C1 segment of cervical spinal cord (tissue), 14 donors: Measurements from ENCODE around the gene WNT11.

Experiments used
- DNase-seq, 14 donors: peaks; one replicate each; lab custom pipeline; 2025; lab: John Stamatoyannopoulos, UW

WNT11 gene

DNA sequence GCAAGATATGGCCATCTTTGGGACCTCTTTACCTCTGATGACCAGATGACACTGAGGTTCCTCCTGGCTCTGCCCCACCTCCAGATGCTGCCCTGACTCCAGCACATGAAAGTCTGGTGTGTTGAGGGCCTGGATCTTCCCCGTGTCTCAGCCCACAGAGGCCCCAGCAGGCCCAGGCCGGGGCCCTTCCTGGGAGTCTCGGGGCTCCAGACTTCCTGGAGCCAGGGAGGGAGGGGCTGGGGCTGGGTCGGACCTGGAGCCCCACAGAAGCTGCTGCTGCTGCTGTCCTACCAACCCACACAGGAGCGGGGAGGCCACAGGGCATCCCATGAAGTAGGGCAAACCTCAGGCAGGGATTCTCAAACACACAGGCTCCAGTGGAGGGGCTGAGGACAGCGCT, 32.2 kb upstream of the WNT11 start:
- no peak for DNase-seq

DNA sequence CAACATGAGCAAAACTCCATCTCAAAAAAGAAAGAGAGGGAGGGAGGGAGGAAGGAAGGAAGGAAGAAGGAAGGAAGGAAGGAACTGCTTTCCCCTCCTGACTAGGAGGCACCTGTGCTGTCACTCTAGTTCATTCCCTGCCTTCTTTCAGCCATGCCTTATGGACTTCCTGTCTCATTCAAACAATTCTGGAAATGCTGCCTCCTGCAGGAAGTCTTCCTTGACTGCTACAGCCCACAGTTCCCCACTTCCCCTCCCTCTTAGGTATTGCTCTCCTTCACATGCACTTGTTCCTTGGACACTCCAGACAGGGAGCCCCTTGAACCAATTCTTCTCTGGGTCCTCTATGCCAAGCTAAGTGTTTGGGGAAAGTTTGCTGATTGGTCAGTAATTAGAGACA, 31.6 kb upstream of the WNT11 start:
- DNase-seq, result no peak

DNA sequence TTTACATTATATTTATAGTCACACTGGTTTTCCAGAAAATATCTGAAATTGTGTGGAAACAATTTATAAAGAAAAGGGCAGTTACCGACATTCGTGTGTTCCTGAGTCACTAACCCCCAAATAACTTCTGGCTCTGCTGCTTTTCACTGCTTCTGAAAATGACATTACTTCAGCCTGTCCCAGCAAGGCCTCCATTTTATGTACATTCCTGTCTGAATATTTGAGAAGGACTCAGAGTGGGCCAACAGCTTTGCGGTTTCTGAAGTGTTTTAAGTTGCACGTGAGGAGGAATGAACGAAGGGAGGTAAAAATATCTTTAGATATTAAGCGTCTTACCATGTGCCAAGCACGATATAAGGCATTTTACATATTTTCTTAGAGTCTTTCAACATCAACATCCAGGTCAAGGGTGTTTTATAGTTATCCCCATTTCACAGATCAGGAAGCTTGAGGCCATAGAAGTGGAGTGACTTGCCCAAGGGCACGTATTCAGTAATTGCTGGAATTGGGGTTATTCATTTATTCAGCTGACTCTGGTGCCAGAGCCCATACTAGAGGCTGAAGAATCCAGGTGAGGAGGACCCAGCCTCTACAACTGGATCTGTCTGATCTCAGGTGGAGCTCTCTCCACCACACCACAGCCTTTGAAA, 30.8 kb upstream of the WNT11 start:
- DNase-seq, result no peak

DNA sequence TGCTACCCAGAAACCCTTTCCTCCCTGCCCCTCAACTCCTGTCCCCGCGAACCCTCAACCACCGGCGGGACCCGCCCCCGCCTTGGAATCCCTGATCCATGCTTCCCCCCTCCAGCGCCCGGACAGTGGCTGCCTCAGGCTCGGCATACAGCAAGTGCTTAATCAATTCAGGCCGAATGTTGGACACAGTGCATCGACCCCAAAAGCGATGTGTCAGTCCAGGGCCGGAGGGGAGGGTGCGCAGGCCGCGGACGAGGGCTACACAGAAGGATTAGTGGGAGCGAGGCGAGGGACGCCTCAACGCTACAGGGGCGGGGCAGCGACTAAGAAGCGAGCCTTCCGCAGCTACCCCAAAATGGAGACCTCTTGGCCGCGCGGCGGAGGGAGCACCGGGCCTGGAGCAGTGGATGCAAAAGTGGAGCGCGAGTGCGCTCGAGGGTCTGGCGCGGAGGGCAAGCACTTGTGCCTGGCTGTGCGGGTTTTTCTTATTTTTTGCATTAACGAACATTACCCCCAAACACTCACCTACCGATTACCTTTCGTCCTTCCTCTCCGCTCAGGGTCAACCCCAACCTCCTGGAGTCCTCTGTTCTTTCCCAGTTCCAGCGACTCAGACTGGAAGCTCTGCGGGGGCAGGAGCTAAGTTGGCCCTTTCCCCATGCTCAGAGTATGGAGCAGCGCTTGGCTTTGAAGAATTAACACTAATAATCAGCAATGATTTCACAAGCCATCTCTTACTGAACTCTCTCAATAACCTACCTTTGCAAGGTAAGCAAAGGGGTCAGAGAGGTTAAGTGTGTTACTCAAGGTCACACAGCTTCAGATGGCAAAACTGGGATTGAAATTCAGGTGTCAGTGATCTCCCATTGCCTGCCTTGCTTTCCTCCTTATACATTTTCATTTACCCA, 30.0 kb upstream of the WNT11 start:
- DNase-seq, result peak in 8 of 14 donors; percentile 27 to 87 (median 79)

DNA sequence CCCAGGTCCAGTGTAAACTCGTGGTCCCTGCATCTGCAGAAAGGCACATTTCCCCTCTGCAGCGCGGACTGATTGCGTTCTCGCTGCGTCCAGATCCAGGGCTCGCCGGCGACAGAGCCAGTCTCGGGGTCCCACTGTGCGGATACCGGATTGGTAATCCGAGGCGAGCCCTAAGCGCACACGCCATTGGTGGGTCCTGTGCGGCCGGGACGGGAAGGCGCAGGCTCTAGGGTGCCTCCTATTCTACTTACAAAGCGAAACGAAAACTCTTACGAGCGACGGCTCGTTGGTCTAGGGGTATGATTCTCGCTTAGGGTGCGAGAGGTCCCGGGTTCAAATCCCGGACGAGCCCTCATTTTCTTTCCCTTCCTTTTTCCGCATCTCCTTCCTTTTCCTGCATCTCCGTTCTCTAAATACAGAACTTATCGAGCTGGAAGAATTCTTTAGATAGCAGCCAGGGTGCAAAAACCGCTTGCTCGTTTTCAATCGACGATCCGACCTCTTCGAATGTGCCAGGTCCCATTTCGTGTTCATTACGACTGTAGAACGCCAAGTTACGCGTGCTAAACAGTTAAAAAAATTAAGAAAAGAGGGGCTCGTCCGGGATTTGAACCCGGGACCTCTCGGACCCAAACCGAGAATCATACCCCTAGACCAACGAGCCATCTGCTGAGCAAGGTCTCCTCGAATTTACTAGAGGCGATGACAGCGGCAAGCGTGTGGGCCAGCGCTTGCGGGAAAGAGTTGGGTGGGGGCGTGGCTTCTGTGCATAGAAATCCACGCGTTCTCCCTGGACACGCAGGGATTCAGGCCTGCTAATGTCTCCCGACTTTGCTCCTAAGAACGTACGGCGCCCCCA, 29.2 kb upstream of the WNT11 start:
- DNase-seq, result peak; percentile 62 to 96 (median 88)

DNA sequence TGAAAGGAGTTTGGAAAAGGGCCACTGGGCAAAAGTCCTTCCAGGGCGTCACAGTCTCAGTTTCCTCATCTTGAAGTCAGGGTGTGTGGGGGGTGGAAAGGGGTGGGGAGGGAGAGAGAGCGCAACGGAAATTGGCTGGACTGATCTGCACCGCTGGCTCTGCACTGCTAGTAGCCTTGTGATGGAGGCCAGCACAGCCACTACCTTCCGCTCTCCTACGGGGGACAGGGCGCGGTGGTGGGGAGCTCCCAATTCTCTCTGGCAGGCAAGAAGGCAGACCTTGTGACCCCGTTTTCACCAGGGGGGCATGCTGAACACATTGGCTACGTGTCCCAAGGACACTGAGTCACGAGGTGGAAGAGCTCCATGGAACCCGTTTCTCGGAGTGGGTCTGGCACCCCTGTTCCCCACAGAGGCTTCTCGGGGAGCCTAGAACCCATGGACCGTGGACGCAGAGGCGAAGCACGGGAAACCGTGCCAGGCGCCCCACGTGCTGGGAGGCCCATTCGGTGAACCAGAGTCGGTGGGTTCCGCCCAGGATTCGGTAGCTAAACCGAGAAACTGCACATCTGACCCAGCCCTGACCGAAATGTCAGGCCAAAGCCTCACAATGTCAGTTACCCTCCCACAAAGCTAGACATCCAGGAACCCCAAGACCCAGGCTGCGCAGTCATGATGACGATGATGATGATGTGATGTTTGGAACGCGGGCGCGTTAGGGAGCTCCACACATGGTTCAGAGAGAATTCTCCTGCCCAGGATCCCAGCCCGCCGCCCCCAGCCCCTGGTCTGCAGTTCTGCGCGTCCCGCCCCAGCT, 28.3 kb upstream of the WNT11 start:
- peak in 10 of 14 donors; percentile 30 to 76 (median 60) for DNase-seq

DNA sequence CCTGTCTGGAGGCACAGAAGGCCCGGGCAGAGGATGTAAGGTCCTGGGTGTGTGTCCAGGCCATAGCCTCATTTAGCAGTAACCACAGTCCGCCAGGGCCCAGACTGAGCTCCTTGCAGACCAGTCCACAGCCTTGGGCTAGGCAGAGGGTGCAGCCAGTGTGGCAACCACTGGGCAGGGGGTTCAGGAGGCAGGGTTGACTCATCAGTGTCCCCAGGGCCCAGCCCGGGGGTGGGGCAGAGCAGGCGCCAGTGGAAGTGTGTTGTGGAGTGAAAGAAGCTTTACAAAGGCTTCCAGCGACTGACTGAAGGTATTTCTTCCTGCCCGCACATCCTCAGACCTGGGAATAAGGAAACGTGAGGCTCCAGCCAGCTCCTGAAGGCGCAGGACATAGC, 27.7 kb upstream of the WNT11 start:
- DNase-seq, result peak in 1 of 14 donors; percentile 41

DNA sequence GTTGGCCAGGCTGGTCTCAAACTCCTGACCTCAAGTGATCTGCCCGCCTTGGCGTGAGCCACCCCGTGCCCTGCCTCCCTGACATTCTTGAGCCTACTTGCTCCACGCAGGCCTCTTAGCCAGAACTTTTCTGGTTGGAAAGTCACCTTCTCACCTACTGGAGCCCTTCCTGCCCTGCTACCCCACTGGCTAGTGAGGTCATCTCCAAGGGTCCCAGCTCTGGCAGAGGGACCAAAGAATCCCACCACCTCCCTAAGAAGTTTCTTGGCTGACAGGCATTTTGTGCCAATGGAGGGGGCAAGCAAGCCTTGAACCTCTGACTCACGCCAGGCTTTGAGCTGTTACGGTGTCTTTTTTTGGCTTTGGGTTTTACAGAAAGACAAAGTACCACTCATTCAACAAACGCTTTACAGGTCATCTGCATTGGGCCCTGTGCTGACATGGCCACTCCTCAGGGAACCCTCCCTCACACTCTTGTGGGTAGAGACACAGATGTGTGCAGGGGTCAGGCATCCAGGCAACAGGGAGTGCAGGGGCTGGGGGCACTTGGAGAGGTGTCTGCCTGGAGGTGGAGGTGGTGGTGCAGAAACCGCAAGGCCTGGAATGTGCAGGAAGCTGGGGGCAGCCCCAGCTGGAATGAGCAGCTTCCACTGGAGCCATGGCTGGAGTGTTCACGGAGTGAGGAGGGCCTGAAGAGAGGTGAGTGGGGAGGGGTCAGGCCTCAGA, 27.1 kb upstream of the WNT11 start:
- no peak for DNase-seq

DNA sequence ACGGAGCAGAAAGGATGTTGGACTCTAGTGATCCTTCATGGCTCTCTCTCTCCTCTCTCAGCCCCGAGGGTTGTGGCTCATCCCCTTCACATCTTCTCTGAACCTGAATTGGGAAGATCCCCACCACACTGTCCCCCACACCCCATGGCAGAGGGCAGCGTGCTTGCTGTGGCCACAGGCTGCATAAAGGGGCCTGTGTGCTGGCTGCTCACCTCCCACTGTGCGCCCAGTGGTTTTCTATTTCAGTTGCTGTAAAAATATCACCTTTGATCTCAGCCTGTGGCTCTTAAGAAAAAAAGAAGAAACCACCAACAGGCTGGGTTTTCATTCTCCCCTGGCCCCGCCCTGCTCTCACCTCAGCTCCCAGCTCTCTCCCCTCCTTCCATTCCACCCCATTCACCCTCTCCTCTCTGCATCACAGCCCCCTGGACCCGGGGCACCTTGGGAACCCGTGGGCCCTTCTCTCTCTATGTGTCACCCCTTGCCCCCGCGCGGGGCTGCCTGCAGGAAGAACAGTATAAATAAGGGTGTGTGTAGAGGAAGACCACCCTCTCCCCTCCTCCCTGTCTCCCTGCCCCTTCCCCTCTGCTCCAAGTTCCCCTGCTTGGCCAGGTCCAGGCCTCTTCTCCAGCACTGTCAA, 25.8 kb upstream of the WNT11 start:
- no peak for DNase-seq

DNA sequence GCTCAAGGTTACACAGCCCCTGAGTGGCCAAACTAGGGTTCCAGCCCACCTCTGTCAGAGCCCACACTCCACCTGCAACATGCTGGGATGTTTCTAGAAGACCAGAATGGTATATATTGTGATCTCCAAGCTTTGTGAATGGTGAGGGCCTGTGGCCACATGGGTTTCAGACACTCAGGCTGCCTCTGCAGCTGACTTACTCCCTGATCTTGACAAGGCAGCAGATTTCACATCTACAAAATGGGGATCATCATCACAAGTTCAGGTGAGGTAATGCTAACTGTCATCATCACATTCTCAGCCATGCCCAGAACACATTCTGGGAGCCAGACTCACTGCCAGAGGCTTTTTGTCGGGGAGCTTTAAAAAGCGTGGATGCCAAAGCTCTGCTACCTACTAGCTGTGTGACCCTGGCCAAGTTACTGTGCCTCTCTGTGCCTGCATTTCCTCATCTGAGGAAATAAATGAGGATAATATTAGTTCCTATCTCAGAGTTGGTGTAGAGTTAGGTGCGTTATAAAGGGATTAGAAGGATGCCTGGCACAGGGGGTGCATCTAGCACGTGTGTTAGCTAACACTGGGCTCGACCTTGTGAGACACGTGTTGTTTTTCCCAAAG, 24.9 kb upstream of the WNT11 start:
- no peak for DNase-seq

DNA sequence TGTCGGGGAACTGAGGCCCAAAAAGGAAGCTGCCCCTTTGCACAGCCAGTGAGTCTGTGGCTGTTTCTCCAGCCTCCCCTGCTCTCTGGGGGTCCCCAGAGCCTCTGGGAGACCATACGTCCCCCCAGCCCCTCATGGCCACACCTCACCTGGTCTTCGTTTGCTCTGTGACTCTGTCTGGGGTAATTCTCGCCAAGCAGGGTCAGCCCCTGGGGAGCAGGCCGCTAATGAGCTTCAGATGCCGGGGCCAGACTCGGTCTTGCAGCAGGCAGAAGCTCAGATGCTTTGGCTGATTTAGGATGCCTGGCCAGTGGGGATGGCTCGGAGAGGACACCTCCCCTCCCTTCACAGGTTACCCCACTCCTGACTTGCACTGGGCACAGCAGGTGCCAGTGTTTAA, 24.1 kb upstream of the WNT11 start:
- no peak for DNase-seq

DNA sequence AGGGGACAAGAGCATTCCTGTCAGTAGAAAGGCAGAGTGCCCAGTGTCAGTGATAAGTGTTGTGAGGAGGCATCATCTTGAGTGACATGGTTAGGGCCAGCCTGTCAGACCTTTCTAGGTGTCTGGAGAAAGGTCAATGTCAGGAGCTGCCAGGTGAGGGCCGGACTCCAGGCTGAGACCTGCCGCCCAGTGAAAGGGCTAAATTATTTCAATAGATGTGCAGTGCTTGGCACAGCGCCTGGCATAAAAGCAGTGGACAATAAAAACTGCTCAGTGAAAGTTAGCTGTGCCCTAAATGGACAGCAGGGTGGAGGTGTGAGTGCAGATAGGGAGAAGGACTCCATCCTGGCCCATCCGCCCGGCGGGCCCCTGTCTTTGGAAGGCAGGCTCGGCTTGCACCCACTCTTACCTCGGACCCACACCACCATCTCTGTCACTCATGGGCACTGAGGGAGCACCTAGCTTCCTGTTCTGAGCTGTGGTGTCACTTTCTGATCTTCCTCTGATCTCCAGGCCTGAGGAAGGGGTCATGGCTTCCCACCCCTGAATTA, 23.5 kb upstream of the WNT11 start:
- no peak for DNase-seq

DNA sequence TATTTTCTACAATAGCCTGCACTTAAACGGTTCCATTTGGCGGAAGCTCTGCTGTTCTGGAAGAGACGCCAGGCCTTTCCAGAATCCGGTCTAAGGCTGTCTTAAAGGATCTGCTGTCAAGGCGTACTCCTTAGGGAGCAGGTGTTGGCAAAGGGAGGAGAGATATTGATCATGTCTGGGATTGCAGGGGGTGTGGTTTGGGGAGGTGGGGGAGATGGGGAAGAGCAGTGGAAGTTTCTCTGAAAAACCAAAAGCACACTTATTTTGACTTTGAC, 22.5 kb upstream of the WNT11 start:
- DNase-seq, result no peak

DNA sequence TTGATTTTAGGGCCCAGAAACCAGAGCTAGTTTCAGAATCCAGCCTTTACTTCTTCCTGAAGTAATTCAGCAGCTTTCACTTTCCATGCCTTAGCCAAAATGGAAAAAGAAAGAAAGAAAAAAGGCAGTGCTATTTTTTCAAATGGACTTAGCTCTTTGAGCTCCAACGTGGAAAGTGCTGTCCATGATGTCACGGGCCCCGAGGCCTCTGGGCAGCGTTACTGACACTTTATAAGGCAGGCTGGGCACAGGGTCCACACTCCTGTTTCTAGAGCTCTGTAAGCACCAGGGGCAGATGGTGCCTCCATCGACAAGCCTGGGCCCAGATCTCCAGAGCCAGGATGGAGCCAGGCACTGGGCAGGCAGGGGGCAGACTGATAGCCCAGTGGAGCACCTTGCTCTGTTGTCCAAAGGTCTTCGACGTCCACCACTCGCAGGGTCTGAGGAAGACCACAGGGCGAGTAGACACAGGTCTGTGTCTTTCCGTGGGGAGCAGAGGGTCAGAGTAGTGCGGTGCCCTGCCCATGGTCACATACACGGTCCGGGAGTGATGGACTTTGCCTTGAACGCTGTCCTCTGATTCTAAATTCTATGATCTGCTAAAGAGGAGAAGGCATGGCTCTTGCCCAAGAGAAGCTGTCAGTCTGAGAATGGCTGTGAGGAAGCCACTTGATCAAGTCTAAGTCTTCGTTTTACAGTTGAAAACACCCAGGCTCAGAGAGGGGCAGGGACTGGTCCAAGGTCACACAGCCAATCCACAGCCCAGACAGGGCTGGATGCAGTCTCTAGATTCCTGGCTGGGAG, 22.0 kb upstream of the WNT11 start:
- DNase-seq, result no peak

DNA sequence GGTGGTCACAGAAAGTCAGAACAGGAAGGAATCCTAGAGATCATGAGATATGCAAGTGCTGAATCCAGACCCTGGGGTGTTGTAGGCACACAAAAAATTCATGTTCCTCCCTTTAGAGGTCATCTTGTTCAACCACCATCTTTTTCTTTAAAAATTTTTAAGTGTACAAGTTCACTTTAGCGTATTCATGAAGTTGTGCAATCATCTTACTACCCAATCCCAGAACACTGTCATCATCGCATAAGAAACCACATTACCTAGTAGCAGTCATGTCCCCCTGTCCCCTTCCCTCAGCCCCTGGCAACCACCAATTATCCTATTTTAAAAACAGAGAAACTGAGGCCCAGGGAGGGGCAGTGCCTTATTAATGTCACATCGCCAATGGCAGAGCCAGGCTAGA, 20.3 kb upstream of the WNT11 start:
- DNase-seq, result no peak

DNA sequence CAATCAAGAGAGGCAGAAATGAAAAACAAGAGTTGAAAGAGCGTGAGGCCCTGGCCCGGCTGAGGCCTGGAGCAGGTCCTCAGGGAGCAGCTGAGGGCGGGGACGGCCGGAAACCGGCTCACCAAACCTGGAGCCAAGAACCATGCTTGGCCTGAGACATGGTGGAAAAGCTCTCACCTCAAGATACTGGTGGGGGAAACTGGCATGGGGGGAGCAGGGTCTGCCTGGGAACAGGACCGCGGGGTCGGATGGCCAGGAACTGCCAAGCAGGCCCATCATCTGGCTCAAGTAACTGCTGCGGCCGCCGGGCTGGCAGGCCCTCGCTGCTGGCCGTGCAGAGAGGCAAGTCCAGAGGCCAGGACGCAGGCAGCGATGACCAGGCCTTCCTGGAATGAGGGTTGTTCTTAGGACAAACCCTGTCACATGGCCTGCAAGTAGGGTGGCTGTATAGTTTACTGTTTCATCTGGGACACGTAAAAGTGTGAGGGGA, 18.9 kb upstream of the WNT11 start:
- no peak for DNase-seq

DNA sequence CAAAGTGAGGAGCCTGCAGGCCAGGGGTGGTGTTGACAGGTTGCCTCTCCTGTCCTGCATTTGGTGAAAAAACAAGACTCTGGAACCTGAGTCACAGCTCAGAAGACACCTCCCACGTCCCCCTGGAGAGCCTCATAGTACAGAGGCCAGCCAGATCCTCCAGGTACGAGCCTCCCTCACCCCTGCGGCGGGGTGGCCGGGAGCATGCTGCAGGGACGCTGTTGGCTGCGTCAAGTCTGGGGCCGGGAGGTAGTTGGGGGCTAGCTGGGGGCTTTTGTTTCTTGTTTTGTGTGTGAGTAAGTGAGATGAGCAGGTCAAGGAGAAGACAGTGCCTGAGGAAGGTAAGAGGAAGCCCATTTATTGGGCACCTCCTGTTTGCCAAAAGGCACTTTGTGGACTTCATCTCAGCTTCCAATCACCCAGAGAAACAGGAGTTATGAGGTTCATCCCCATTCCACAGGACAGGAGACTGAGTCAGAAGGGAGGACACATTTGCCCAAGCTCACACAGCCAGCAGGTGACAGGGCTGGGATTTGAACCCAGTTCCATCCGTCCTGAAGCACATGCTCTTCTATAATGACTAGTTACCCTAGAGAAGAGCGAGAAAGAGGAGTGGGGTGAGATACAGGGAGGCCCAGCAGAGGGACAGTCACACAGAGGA, 18.3 kb upstream of the WNT11 start:
- no peak for DNase-seq

DNA sequence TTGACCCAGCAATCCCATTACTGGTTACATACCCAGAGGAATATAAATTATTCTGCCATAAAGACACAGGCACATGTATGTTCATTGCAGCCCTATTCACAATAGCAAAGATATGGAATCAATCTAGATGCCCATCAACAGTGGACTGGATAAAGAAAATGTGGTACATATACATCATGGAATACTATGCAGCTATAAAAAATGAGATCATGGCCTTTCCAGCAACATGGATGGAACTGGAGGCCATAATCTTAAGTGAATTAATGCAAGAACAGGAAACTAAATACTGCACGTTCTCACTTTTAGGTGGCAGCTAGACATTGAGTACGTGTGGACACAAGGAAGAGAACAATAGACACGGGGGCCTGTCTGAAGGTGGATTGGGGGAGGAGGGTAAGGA, 15.1 kb upstream of the WNT11 start:
- no peak for DNase-seq
